MM.1S (cell line): Measurements from ENCODE around the gene GEMIN8.

Experiments
- DNase-seq: peaks from one replicate; pipeline ENCODE4 v3.0.0-alpha.2; 2015
- H2AFZ ChIP-seq: fragments of 300-600 bp; sonication (generic); 2 replicates; pipeline ENCODE4 v1.6.0; 2016; ENCODE audit warnings: antibody characterized with exemption, low read length
- H3F3A ChIP-seq: fragments of 300-600 bp; sonication (generic); 2 replicates; pipeline ENCODE4 v1.6.1; 2016; ENCODE audit warnings: mild to moderate bottlenecking, antibody characterized with exemption, low read length, moderate library complexity, mixed read lengths; ENCODE audit not compliant: insufficient read depth
- H3K27ac ChIP-seq: fragments of 300-600 bp; sonication (generic); 2 replicates; pipeline ENCODE4 v1.5.1; 2016; ENCODE audit warnings: mild to moderate bottlenecking, low read length
- H3K27me3 ChIP-seq: fragments of 300-600 bp; sonication (generic); replicated peaks from 2 replicates; pipeline ENCODE4 v1.6.0; 2016; ENCODE audit warnings: low read length; ENCODE audit not compliant: insufficient read depth
- H3K36me3 ChIP-seq: fragments of 300-600 bp; sonication (generic); replicated peaks from 2 replicates; pipeline ENCODE4 v1.6.1; 2016; ENCODE audit warnings: mild to moderate bottlenecking, low read length, mixed read lengths; ENCODE audit not compliant: insufficient read depth
- H3K4me1 ChIP-seq: fragments of 300-600 bp; sonication (generic); 2 replicates; pipeline ENCODE4 v1.6.1; 2016; ENCODE audit warnings: low read length, mixed read lengths
- H3K4me2 ChIP-seq: fragments of 300-600 bp; sonication (generic); 2 replicates; pipeline ENCODE4 v1.6.0; 2016; ENCODE audit warnings: low read depth, low read length
- H3K4me3 ChIP-seq: fragments of 300-600 bp; sonication (generic); 2 replicates; pipeline ENCODE4 v1.5.1; 2016; ENCODE audit warnings: low read length, mixed read lengths
- H3K79me2 ChIP-seq: fragments of 300-600 bp; sonication (generic); 2 replicates; pipeline ENCODE4 v1.6.1; 2016; ENCODE audit warnings: mixed run types, low read length, mixed read lengths
- H3K9ac ChIP-seq: fragments of 300-600 bp; sonication (generic); 2 replicates; pipeline ENCODE4 v1.6.1; 2016; ENCODE audit warnings: low read length, mixed read lengths
- H3K9me2 ChIP-seq: fragments of 300-600 bp; sonication (generic); replicated peaks from 2 replicates; pipeline ENCODE4 v1.6.1; 2016; ENCODE audit warnings: mild to moderate bottlenecking, low read length, mixed read lengths; ENCODE audit not compliant: insufficient read depth
- H3K9me3 ChIP-seq: fragments of 300-600 bp; sonication (generic); replicated peaks from 2 replicates; pipeline ENCODE4 v1.6.1; 2016; ENCODE audit warnings: mild to moderate bottlenecking, low read length, mixed read lengths; ENCODE audit not compliant: insufficient read depth
- H4K20me1 ChIP-seq: fragments of 300-600 bp; sonication (generic); 2 replicates; pipeline ENCODE4 v1.6.1; 2016; ENCODE audit warnings: mild to moderate bottlenecking, low read length, moderate library complexity, mixed read lengths; ENCODE audit not compliant: insufficient read depth
- CTCF ChIP-seq: fragments of 300-600 bp; sonication (generic); IDR thresholded peaks from 2 replicates; pipeline ENCODE4 v1.5.1; 2016; ENCODE audit warnings: antibody characterized with exemption, low read length, mixed read lengths
- EZH2 ChIP-seq: fragments of 300-600 bp; sonication (generic); optimal IDR thresholded peaks from 2 replicates; pipeline ENCODE3; 2017; ENCODE audit warnings: low read depth, mild to moderate bottlenecking, antibody characterized with exemption, low read length, mixed read lengths
- EZH2phosphoT487 ChIP-seq: fragments of 300-600 bp; sonication (generic); IDR thresholded peaks from 2 replicates; pipeline ENCODE4 v1.6.1; 2018; ENCODE audit warnings: antibody characterized with exemption, low read length

Gene GEMIN8

DNA sequence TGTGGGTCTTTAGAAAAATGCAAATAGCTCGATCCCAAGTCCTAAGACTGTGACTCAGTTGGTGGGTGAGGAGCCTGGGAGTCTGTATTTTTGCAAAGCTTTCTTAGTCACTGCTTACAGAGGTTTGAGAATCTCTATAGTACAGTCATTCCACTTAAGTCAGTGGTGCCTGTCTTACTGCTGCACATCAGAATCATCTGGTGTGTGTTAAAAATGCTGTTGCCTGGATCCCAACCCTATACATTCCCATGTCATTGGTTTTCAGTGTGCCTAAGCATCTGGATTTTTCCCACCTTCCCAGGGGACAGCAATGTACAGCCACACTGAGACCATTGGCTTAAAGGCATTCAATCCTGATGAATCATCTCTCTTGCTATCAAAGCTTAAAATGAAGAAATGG is 21.0 kb upstream of the GEMIN8 start:
- H4K20me1 ChIP-seq, result no peaks in the 10 kb centered on the region
- H3K36me3 ChIP-seq, result no peaks in the 10 kb centered on the region
- no peaks in the 10 kb centered on the region for H3K9me3 ChIP-seq
- H3K4me2 ChIP-seq, result no peak overlapping the region
- no peaks in the 10 kb centered on the region for H3F3A ChIP-seq
- no peak overlapping the region for H3K9ac ChIP-seq
- no peaks in the 10 kb centered on the region for H3K4me1 ChIP-seq
- H3K27ac ChIP-seq, result no peak overlapping the region
- no peak for DNase-seq
- H3K9me2 ChIP-seq, result no peaks in the 10 kb centered on the region
- no peaks in the 10 kb centered on the region for H3K27me3 ChIP-seq
- TF ChIP-seq CTCF (no peak), EZH2phosphoT487 (no peak), EZH2 (no peak)
- no peaks in the 10 kb centered on the region for H3K79me2 ChIP-seq
- no peak overlapping the region for H3K4me3 ChIP-seq
- no peak overlapping the region for H2AFZ ChIP-seq

- peaks cover 4% of the 10 kb centered on the region; the same call in 1 of the 2 replicates for H3K4me1 ChIP-seq
- no peaks in the 10 kb centered on the region for H3F3A ChIP-seq
- peak overlapping the region; percentile 27; the same call in 1 of the 2 replicates for H3K4me2 ChIP-seq
- H3K27ac ChIP-seq, result no peak overlapping the region
- H4K20me1 ChIP-seq, result no peaks in the 10 kb centered on the region
- TF ChIP-seq CTCF (no peak), EZH2phosphoT487 (no peak), EZH2 (no peak)
- no peaks in the 10 kb centered on the region for H3K79me2 ChIP-seq
- H3K4me3 ChIP-seq, result no peak overlapping the region
- H2AFZ ChIP-seq, result 0 out of 2 replicates have a peak overlapping the region, but pooled peaks have one; percentile 35
- H3K36me3 ChIP-seq, result no peaks in the 10 kb centered on the region
- DNase-seq, result no peak
- no peak overlapping the region for H3K9ac ChIP-seq
- H3K9me2 ChIP-seq, result no peaks in the 10 kb centered on the region
- no peaks in the 10 kb centered on the region for H3K9me3 ChIP-seq
- no peaks in the 10 kb centered on the region for H3K27me3 ChIP-seq
Measured at GRCh38 chrX:14043209-14043608, 13.5 kb upstream of the GEMIN8 start.

GRCh38 chrX:14039344-14039743 is 9.7 kb upstream of the GEMIN8 start:
- Histone ChIP-seq H3K27ac (no peak overlapping the region), H3K4me3 (no peak overlapping the region), H3K4me2 (no peak overlapping the region), H3K79me2 (no peaks in the 10 kb centered on the region), H4K20me1 (no peaks in the 10 kb centered on the region), H3K9ac (no peak overlapping the region), H3F3A (no peaks in the 10 kb centered on the region), H3K27me3 (no peaks in the 10 kb centered on the region), H3K9me2 (no peaks in the 10 kb centered on the region), H3K9me3 (no peaks in the 10 kb centered on the region), H2AFZ (no peak overlapping the region), H3K36me3 (no peaks in the 10 kb centered on the region), H3K4me1 (peaks cover 4% of the 10 kb centered on the region; the same call in 1 of the 2 replicates)
- peak; percentile 45 for DNase-seq
- peak; percentile 62 for TF ChIP-seq CTCF
- no peak for TF ChIP-seq EZH2
